ENCODE results near the gene NUP133. TPM values are rescaled to one million over a fixed set of nuclear protein-coding genes. Genes with fewer than 3 reads are reported as not detected.
"Not testable (repeated sequence)": the region's sequence is repeated elsewhere in the genome, so short reads cannot be mapped to it uniquely, and the experiment has no call there.

NUP133 gene
- total RNA-seq, 1 donor from 2014 or later, result 66.1 TPM

DNA sequence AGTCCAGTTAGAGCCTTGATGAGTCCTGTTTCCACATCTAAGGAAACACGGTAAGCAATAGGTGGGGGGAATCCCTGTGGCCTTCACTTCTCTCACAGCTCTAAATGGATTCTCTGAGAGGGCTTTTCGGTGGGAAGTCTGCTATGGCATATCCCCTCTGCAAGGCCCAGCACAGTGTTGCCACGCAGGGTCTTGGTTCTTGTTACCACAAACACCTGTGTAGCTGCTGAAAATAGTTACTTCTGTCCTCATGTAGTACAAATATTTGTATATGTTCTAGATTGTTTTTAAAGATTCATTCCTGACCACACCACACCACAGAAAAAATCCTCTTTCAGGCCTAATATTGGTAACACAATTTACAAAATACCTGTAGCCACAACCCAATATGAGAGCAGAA, 79.9 kb downstream of the NUP133 start:
- H3K36me3 Mint-ChIP-seq (ENCODE audit: low read depth), result peaks cover 3% of the 10 kb centered on the region
- peaks cover 3% of the 10 kb centered on the region for H3K9me3 Mint-ChIP-seq
- H3K4me1 Mint-ChIP-seq, result peaks cover 12% of the 10 kb centered on the region
- no peak overlapping the region for H3K27ac Mint-ChIP-seq (ENCODE audit: unreplicated experiment)
- no peak overlapping the region for H3K4me3 Mint-ChIP-seq
- TF ChIP-seq, protein P1, sequence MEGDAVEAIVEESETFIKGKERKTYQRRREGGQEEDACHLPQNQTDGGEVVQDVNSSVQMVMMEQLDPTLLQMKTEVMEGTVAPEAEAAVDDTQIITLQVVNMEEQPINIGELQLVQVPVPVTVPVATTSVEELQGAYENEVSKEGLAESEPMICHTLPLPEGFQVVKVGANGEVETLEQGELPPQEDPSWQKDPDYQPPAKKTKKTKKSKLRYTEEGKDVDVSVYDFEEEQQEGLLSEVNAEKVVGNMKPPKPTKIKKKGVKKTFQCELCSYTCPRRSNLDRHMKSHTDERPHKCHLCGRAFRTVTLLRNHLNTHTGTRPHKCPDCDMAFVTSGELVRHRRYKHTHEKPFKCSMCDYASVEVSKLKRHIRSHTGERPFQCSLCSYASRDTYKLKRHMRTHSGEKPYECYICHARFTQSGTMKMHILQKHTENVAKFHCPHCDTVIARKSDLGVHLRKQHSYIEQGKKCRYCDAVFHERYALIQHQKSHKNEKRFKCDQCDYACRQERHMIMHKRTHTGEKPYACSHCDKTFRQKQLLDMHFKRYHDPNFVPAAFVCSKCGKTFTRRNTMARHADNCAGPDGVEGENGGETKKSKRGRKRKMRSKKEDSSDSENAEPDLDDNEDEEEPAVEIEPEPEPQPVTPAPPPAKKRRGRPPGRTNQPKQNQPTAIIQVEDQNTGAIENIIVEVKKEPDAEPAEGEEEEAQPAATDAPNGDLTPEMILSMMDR (conservative IDR thresholded peaks at IDR 0.05), result no peak
- H3K27me3 Mint-ChIP-seq (ENCODE audit: low read depth), result peaks cover 83% of the 10 kb centered on the region
- DNase-seq (ENCODE audit: low read depth, low spot score), result no peak

DNA sequence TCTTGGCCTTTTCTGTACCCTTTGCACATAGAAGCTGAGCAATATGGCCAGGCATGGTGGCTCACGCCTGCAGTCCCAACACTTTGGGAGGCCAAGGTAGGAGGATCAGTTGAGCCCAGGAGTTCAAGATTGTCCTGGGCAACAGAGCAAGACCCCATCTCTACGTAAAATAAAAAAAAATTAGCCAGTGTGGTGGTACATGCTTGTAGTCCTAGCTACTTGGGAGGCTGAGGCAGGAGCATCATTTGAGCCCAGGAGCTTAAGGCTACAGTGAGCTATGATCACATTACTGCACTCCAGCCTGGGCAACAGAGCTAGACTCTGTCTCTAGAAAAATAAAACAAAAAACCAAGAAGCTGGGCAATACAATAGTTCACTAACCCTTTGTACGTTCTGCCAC, 80.6 kb downstream of the NUP133 start:
- Mint-ChIP-seq H3K4me1 (peaks cover 12% of the 10 kb centered on the region), H3K4me3 (no peak overlapping the region), H3K9me3 (peaks cover 3% of the 10 kb centered on the region), H3K36me3 (ENCODE audit: low read depth) (peaks cover 3% of the 10 kb centered on the region), H3K27me3 (ENCODE audit: low read depth) (peaks cover 77% of the 10 kb centered on the region), H3K27ac (ENCODE audit: unreplicated experiment) (no peak overlapping the region)
- TF ChIP-seq, protein P1 (conservative IDR thresholded peaks at IDR 0.05), result no peak
- no peak for DNase-seq (ENCODE audit: low read depth, low spot score)

DNA sequence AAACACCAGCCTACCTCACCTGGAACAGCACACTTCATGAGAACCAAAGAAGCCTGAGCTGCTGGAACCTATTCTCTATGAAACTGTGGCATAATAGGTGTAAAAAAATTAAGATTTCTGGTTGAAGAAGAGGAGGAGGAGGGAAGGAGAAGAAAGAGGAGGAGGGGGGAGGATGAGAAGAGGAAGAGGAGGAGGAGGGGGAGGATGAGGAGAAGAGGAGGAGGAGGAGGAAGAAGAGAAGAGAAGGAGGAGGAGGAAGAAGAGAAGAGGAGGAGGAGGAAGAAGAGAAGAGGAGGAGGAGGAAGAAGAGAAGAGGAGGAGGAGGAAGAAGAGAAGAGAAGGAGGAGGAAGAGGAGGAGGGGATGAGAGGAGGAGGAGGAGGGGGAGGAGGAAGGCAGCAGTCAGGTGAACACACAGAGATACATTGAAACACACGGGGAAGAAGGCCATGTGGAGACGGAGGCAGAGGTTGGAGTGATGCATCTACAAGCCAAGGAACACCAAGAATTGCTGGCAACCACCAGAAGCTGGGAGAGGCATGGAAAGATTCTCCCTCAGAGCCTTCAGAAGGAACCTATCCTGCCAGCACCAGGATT, 82.5 kb downstream of the NUP133 start:
- no peak overlapping the region for H3K27ac Mint-ChIP-seq (ENCODE audit: unreplicated experiment)
- no peak overlapping the region for H3K4me3 Mint-ChIP-seq
- DNase-seq (ENCODE audit: low read depth, low spot score), result no peak
- peaks cover 57% of the 10 kb centered on the region for H3K27me3 Mint-ChIP-seq (ENCODE audit: low read depth)
- TF ChIP-seq, protein P1 (conservative IDR thresholded peaks at IDR 0.05), result no peak
- no peaks in the 10 kb centered on the region for H3K36me3 Mint-ChIP-seq (ENCODE audit: low read depth)
- peaks cover 2% of the 10 kb centered on the region for H3K4me1 Mint-ChIP-seq
- peaks cover 3% of the 10 kb centered on the region for H3K9me3 Mint-ChIP-seq

DNA sequence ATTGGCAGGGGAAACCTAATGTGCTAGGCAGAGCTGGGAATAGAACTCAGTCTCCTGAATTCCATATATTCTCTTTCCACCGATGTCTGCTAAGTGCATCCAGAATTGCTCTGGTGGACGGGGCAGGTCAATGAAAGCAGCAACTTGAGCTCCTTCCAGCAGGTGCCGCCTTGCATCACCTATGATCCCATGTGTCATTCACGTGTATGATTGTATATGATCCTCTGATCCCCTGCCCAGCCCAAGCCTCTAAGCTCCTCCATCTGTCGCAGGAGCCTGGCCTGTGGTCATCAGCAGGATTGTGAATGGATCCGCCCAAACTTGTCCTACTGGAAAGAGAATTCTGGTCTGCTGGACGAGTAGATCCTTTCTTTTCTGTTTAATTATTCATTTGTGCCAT, 87.4 kb downstream of the NUP133 start:
- Mint-ChIP-seq H3K27me3 (ENCODE audit: low read depth) (peaks cover 19% of the 10 kb centered on the region), H3K27ac (ENCODE audit: unreplicated experiment) (no peak overlapping the region), H3K36me3 (ENCODE audit: low read depth) (no peaks in the 10 kb centered on the region), H3K4me3 (no peak overlapping the region), H3K9me3 (peaks cover 3% of the 10 kb centered on the region), H3K4me1 (no peaks in the 10 kb centered on the region)
- TF ChIP-seq, protein P1 (conservative IDR thresholded peaks at IDR 0.05), result no peak
- no peak for DNase-seq (ENCODE audit: low read depth, low spot score)

DNA sequence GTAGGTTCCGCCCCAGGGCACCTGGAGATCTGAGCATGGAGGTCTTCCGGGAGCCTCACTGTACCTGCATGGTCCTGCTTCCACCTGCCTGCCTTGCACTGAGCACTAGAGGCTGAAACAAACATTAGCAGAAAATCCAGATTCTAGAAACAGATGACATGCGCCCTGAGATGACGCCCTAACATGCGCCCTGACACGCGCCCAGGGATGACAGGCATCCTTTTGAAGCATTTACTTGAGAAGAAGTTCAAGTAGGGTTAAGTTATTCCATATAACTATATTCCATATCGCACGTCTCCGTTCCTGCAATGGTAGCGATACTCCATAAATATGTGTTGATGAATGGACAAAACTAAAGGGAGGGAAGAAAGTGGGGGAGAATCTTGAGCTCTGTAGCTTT, 87.9 kb downstream of the NUP133 start:
- Mint-ChIP-seq H3K4me1 (no peaks in the 10 kb centered on the region), H3K27ac (ENCODE audit: unreplicated experiment) (no peak overlapping the region), H3K9me3 (peaks cover 3% of the 10 kb centered on the region), H3K4me3 (no peak overlapping the region), H3K36me3 (ENCODE audit: low read depth) (no peaks in the 10 kb centered on the region), H3K27me3 (ENCODE audit: low read depth) (peaks cover 13% of the 10 kb centered on the region)
- TF ChIP-seq, protein P1 (conservative IDR thresholded peaks at IDR 0.05), result no peak
- no peak for DNase-seq (ENCODE audit: low read depth, low spot score)

DNA sequence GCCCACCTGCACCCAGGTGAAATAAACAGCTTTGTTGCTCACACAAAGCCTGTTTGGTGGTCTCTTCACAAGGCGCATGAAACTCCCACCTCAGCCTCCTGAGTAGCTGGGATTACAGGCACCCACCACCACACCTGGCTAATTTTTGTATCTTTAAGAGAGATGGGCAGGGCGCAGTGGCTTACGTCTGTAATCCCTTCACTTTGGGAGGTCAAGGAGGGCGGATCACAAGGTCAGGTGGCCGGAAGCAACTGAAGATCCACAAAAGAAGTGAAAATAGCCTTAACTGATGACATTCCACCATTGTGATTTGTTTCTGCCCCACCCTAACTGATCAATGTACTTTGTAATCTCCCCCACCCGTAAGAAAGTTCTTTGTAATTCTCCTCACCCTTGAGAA, 89.6 kb downstream of the NUP133 start:
- not testable (repeated sequence) for DNase-seq (ENCODE audit: low read depth, low spot score); H3K27me3 Mint-ChIP-seq (ENCODE audit: low read depth); H3K4me1 Mint-ChIP-seq; H3K36me3 Mint-ChIP-seq (ENCODE audit: low read depth); H3K27ac Mint-ChIP-seq (ENCODE audit: unreplicated experiment); H3K9me3 Mint-ChIP-seq; H3K4me3 Mint-ChIP-seq

DNA sequence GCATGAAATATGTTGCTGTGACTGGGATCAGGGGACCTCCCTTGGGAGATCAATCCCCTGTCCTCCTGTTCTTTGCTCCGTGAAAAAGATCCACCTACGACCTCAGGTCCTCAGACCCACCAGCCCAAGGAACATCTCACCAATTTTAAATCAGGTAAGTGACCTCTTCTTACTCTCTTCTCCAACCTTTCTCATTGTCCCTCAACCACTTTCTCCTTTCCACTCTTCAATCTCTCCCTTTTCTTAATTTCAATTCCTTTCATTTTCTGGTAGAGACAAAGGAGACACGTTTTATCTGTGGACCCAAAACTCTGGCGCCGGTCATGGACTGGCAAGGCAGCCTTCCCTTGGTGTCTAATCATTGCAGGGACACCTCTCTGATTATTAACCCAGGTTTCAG, 95.3 kb downstream of the NUP133 start:
- H3K9me3 Mint-ChIP-seq; H3K36me3 Mint-ChIP-seq (ENCODE audit: low read depth); H3K27ac Mint-ChIP-seq (ENCODE audit: unreplicated experiment); DNase-seq (ENCODE audit: low read depth, low spot score); H3K4me3 Mint-ChIP-seq: not testable (repeated sequence)
- peaks cover 17% of the 10 kb centered on the region for H3K4me1 Mint-ChIP-seq
- H3K27me3 Mint-ChIP-seq (ENCODE audit: low read depth), result peaks cover 43% of the 10 kb centered on the region

All from neural crest cell (in vitro differentiated cells).